PFSK-1 (cell line): ENCODE results near the gene MRGPRG.

Experiments used
- FOXP2 ChIP-seq: optimal IDR thresholded peaks from 2 replicates; pipeline ENCODE3; 2011; ENCODE audit warnings: borderline replicate concordance, control low read depth, inconsistent platforms; ENCODE audit not compliant: insufficient read depth; ENCODE audit errors: extremely low read length, extremely low read depth
- POLR2AphosphoS5 ChIP-seq: IDR thresholded peaks from 2 replicates; pipeline ENCODE4 v1.6.1; 2012; ENCODE audit warnings: low read depth, mild to moderate bottlenecking, control low read depth, low read length, moderate library complexity
- SIN3A ChIP-seq: IDR thresholded peaks from 2 replicates; pipeline ENCODE4 v1.6.1; 2012; ENCODE audit warnings: mild to moderate bottlenecking, low read length, moderate library complexity, borderline replicate concordance; ENCODE audit not compliant: insufficient read depth
- TAF1 ChIP-seq: IDR thresholded peaks from 2 replicates; pipeline ENCODE4 v1.6.1; 2012; ENCODE audit warnings: low read length, control low read depth, borderline replicate concordance; ENCODE audit not compliant: insufficient read depth
- TF ChIP-seq, protein P1 (sequence below), 2 experiments: IDR thresholded peaks; 2 replicates each; pipeline versions ENCODE4 v1.6.1 to v1.8.0; 2011 to 2012; ENCODE audit warnings: low read depth in 2 of 2, low read length in 2 of 2, control low read depth in 1 of 2, inconsistent platforms in 1 of 2, mild to moderate bottlenecking in 1 of 2, moderate library complexity in 1 of 2; ENCODE audit not compliant: insufficient read depth in 1 of 2

MRGPRG gene

DNA sequence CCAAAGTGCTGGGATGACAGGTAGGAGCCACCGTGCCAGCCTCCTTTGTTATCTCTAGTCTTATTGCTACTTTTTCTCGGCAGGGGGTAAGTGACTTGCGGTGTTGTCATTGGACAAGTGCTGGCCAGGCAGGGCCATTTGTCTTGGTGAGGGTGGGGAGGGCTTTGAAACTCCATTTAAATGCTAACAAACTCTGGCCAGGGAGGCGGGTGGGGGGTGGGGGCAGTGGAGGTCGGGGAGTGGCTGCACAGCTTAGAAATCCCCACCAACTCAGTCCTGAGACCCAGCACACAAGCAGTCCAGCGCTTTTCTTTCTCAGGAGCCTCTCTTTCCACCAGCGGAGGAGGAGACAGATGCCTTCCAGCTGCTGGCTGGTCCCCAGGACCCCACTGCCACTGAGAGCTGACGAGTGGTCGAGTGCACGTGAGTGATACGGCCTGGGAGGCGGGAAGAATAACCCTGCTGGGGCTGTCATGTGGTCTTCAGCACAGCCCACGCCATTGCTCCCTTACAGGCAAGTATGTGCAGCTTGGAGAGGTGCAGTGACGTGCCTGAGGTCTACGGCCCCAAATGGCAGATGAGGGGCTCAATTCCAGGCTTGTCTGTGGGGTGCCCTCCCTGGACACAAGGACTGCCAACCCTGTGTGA lies 29.3 kb downstream of the MRGPRG start:
- TF ChIP-seq FOXP2 (no peak), POLR2AphosphoS5 (no peak), SIN3A (no peak), TAF1 (no peak)
- TF ChIP-seq, protein P1, sequence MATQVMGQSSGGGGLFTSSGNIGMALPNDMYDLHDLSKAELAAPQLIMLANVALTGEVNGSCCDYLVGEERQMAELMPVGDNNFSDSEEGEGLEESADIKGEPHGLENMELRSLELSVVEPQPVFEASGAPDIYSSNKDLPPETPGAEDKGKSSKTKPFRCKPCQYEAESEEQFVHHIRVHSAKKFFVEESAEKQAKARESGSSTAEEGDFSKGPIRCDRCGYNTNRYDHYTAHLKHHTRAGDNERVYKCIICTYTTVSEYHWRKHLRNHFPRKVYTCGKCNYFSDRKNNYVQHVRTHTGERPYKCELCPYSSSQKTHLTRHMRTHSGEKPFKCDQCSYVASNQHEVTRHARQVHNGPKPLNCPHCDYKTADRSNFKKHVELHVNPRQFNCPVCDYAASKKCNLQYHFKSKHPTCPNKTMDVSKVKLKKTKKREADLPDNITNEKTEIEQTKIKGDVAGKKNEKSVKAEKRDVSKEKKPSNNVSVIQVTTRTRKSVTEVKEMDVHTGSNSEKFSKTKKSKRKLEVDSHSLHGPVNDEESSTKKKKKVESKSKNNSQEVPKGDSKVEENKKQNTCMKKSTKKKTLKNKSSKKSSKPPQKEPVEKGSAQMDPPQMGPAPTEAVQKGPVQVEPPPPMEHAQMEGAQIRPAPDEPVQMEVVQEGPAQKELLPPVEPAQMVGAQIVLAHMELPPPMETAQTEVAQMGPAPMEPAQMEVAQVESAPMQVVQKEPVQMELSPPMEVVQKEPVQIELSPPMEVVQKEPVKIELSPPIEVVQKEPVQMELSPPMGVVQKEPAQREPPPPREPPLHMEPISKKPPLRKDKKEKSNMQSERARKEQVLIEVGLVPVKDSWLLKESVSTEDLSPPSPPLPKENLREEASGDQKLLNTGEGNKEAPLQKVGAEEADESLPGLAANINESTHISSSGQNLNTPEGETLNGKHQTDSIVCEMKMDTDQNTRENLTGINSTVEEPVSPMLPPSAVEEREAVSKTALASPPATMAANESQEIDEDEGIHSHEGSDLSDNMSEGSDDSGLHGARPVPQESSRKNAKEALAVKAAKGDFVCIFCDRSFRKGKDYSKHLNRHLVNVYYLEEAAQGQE (IDR thresholded peaks at IDR 0.05; ENCODE audit: insufficient read depth in 1 of 2, low read depth in 2 of 2, low read length in 2 of 2) = no peak

DNA sequence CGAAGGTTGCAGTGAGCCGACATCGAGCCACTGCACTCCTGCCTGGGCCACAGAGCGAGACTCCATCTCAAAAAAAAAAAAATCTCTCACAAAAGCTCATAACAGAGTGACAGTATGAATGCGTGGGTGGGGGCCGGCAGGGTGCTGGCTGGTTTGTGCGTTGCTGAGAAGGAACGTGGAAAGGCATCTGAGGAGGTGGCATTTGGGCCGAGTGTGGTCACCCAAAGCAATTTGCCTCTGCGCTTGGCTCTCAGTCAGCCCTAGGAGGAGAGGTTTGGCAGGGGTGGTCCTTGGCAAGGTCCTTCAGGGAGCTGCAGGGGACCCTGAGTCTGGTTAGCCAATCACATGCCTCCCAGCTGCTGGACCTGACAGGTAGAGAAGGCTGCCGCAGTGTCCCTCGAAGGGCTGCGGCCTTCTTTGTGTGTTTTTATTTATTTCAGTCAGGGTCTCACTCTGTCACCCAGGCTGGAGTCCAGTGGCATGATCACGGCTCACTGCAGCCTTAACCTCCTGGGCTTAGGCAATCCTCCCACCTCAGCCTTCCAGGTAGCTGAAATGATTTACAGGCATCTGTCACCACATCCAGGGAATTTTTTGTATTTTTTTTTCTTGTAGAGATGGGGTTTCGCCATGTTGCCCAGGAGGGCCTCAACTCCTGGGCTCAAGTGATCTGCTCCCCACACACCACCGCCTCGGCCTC lies 30.0 kb downstream of the MRGPRG start:
- TF ChIP-seq TAF1 (no peak), FOXP2 (no peak), SIN3A (no peak), POLR2AphosphoS5 (no peak)
- TF ChIP-seq, protein P1 (IDR thresholded peaks at IDR 0.05; ENCODE audit: insufficient read depth in 1 of 2, low read depth in 2 of 2, low read length in 2 of 2) = no peak

DNA sequence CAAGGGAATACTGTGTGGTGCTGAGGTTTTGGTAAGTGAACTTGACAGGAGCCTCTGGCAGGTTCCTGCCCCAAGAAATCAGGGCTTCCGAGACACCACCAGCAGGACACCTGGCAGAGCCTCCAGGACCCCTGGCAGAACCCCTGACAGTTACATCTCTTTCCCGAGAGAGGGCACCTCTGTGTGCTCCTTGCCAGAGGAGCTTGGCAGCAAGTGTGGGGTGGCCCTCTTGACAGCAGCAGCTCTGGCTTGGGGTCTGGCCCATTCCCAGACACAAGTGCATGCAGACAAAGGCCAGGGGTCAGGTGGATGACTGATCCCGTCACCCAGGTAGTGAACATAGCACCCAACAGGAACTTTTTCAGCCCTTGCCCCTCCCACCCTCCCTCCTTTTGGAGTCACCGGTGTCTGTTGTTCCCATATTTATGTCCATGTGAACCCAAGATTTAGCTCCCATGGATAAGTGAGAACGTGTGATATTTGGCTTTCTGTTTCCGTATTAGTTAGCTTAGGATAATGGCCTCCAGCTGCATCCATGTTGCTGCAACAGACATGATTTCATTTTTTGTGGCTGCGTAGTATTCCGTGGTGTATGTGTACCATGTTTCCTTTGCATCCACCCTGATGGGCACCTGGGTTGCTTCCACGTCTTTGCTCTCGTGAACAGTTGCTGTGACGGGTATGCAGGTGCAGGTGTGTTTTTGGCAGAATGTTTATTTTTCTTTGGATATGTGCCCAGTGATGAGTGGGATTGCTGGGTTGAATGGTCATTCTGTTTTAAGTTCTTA lies 32.3 kb downstream of the MRGPRG start:
- TF ChIP-seq POLR2AphosphoS5 = no peak
- TF ChIP-seq, protein P1 (IDR thresholded peaks at IDR 0.05; ENCODE audit: insufficient read depth in 1 of 2, low read depth in 2 of 2, low read length in 2 of 2) = no peak
- TF ChIP-seq SIN3A = no peak
- TF ChIP-seq FOXP2 = no peak
- no peak for TF ChIP-seq TAF1

DNA sequence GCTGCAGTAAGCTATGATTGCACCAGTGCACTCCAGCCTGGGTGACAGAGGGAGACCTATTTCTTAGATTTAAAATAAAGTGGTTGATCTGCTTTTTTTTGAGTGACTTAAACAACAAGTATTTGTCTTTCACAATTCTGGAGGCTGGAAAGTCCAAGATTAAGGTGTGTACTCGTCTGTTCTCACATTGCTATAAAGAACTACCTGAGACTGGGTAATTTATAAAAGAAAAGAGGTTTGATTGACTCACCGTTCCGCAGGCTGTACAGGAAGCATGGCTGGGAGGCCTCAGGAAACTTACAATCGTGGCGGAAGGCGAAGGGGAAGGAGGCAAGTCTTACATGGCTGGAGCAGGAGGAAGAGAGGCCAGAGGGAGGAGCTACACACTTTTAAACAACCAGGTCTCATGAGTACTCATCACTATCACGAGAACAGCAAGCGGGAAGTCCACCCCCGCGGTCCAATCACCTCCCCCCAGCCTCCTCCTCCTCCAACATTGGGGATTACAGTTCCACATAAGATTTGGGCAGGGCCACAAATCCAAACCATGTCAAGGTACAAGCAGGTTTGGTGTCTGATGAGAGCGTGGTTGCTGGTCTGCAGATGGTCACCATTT lies 33.8 kb downstream of the MRGPRG start:
- TF ChIP-seq FOXP2 = no peak
- no peak for TF ChIP-seq POLR2AphosphoS5
- no peak for TF ChIP-seq TAF1
- TF ChIP-seq SIN3A = no peak
- TF ChIP-seq, protein P1 (IDR thresholded peaks at IDR 0.05; ENCODE audit: insufficient read depth in 1 of 2, low read depth in 2 of 2, low read length in 2 of 2) = no peak
